HG03025 (cell line): ENCODE data around the gene CD244.
"Not testable (repeated sequence)": the region's sequence is repeated elsewhere in the genome, so short reads cannot be mapped to it uniquely, and the experiment has no call there.

ENCODE experiments used
- ATAC-seq: cut with Tn5 transposase; IDR thresholded peaks from one replicate; pipeline ENCODE4 v1.9.1; 2021; ENCODE audit warnings: mild to moderate bottlenecking, moderate library complexity; ENCODE audit not compliant: unreplicated experiment, low FRiP score

Gene CD244

GRCh38 chr1:160880216-160880615 is 17.5 kb upstream of the CD244 start:
- no peak for ATAC-seq

- no peak for ATAC-seq
These were observed 16.4 kb upstream of the CD244 start for GRCh38 chr1:160879056-160879455.

GRCh38 chr1:160877221-160877620 is 14.5 kb upstream of the CD244 start:
- no peak for ATAC-seq

- ATAC-seq: no peak
These were observed 13.6 kb upstream of the CD244 start for GRCh38 chr1:160876311-160876710.

- not testable (repeated sequence) for ATAC-seq
These were observed 12.9 kb upstream of the CD244 start for GRCh38 chr1:160875591-160875990.

- no peak for ATAC-seq
These were observed 12.2 kb upstream of the CD244 start for GRCh38 chr1:160874935-160875334.

- ATAC-seq: no peak
These were observed 5.5 kb upstream of the CD244 start for GRCh38 chr1:160868141-160868540.

GRCh38 chr1:160867651-160868050 is 5.0 kb upstream of the CD244 start:
- ATAC-seq: not testable (repeated sequence)

GRCh38 chr1:160866695-160867260 is 4.1 kb upstream of the CD244 start:
- no peak for ATAC-seq

GRCh38 chr1:160866001-160866694 is 3.5 kb upstream of the CD244 start:
- ATAC-seq: no peak

- ATAC-seq: no peak
These were observed 2.6 kb upstream of the CD244 start for GRCh38 chr1:160865337-160865736.

- ATAC-seq: no peak
These were observed 1.5 kb upstream of the CD244 start for GRCh38 chr1:160864173-160864572.

GRCh38 chr1:160863774-160864131 is 1.1 kb upstream of the CD244 start:
- ATAC-seq: no peak

GRCh38 chr1:160863061-160863773 is 530 bp upstream of the CD244 start:
- no peak for ATAC-seq

GRCh38 chr1:160860840-160861505 is 1.7 kb downstream of the CD244 start:
- ATAC-seq: no peak

GRCh38 chr1:160859166-160859565 is 3.5 kb downstream of the CD244 start:
- ATAC-seq: no peak

- ATAC-seq: no peak
These were observed 4.2 kb downstream of the CD244 start for GRCh38 chr1:160858507-160858906.

GRCh38 chr1:160858097-160858496 is 4.6 kb downstream of the CD244 start:
- ATAC-seq: no peak

GRCh38 chr1:160855181-160855981 is 7.3 kb downstream of the CD244 start:
- ATAC-seq: no peak

- ATAC-seq: no peak
These were observed 8.9 kb downstream of the CD244 start for GRCh38 chr1:160853754-160854153.

- no peak for ATAC-seq
These were observed 9.7 kb downstream of the CD244 start for GRCh38 chr1:160853014-160853413.
